HG03521 (cell line): ENCODE measurements around the gene SLC25A13.
"Not testable (repeated sequence)": the region's sequence is repeated elsewhere in the genome, so short reads cannot be mapped to it uniquely, and the experiment has no call there.

ENCODE experiments used
- ATAC-seq: cut with Tn5 transposase; IDR thresholded peaks from one replicate; pipeline ENCODE4 v1.9.1; 2021; ENCODE audit warnings: mild to moderate bottlenecking, moderate library complexity; ENCODE audit not compliant: unreplicated experiment

Gene SLC25A13

GRCh38 chr7:96326752-96327151 is 4.9 kb upstream of the SLC25A13 start:
- not testable (repeated sequence) for ATAC-seq

GRCh38 chr7:96322847-96323461 is 1.1 kb upstream of the SLC25A13 start:
- ATAC-seq = no peak

GRCh38 chr7:96322373-96322695 is 436 bp upstream of the SLC25A13 start:
- ATAC-seq = no peak

- ATAC-seq = peak; percentile 31
Observed at GRCh38 chr7:96321031-96321657, 754 bp downstream of the SLC25A13 start.

- peak; percentile 41 for ATAC-seq
Observed at GRCh38 chr7:96320442-96320841, 1.5 kb downstream of the SLC25A13 start.

- ATAC-seq = no peak
Observed at GRCh38 chr7:96319439-96319838, 2.5 kb downstream of the SLC25A13 start.

GRCh38 chr7:96316949-96317348 is 4.9 kb downstream of the SLC25A13 start:
- no peak for ATAC-seq

GRCh38 chr7:96315125-96315512 is 6.8 kb downstream of the SLC25A13 start:
- no peak for ATAC-seq

GRCh38 chr7:96314402-96315124 is 7.3 kb downstream of the SLC25A13 start:
- no peak for ATAC-seq

- ATAC-seq = no peak
Observed at GRCh38 chr7:96313940-96314339, 8.0 kb downstream of the SLC25A13 start.

- no peak for ATAC-seq
Observed at GRCh38 chr7:96312502-96312901, 9.4 kb downstream of the SLC25A13 start.

GRCh38 chr7:96311967-96312366 is 9.9 kb downstream of the SLC25A13 start:
- ATAC-seq = no peak

- ATAC-seq = no peak
Observed at GRCh38 chr7:96310110-96310509, 11.8 kb downstream of the SLC25A13 start.

- no peak for ATAC-seq
Observed at GRCh38 chr7:96308950-96309263, 13.0 kb downstream of the SLC25A13 start.

- ATAC-seq = no peak
Observed at GRCh38 chr7:96308253-96308949, 13.5 kb downstream of the SLC25A13 start.

GRCh38 chr7:96306385-96307125 is 15.3 kb downstream of the SLC25A13 start:
- no peak for ATAC-seq

GRCh38 chr7:96305915-96306314 is 16.0 kb downstream of the SLC25A13 start:
- ATAC-seq = no peak

GRCh38 chr7:96304573-96304972 is 17.3 kb downstream of the SLC25A13 start:
- ATAC-seq = no peak

GRCh38 chr7:96303686-96304443 is 18.0 kb downstream of the SLC25A13 start:
- no peak for ATAC-seq

GRCh38 chr7:96303105-96303685 is 18.7 kb downstream of the SLC25A13 start:
- no peak for ATAC-seq
